Measurements from ENCODE around the gene DOK6.

Gene DOK6

DNA sequence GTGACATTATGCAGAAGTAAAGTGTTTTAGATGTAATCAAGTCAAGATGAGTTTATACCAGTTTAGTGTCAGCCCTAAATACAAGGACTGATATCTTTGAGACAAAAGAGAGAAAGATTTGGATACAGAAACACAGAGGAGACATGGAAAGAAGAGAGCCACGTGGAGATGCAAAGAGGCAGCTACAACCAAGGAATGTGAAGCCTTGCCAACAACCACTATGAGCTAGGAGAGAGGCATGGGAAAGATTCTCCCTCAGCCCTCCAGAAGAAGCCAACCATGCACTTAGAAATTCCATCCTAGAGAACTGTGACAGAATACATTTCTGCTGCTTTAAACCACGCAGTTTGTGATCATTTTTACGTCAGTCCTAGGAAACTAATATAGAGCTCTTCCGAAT lies 217.2 kb downstream of the DOK6 start:
- no peaks in the 10 kb centered on the region for H3K9me3 ChIP-seq (ENCODE audit: control insufficient read depth, insufficient read depth, low read length)
- no peaks in the 10 kb centered on the region for H3K27me3 ChIP-seq (ENCODE audit: control insufficient read depth, insufficient read depth, low read length)
- H3K4me1 ChIP-seq (ENCODE audit: control insufficient read depth, insufficient read depth, low read length), result no peaks in the 10 kb centered on the region
- no peak overlapping the region for H3K27ac ChIP-seq (ENCODE audit: low read depth, low read length)
- H3K9ac ChIP-seq (ENCODE audit: low read depth, low read length), result no peak overlapping the region
- H3K4me3 ChIP-seq (ENCODE audit: low read depth, low read length), result no peak overlapping the region
- no peaks in the 10 kb centered on the region for H3K36me3 ChIP-seq (ENCODE audit: control insufficient read depth, insufficient read depth, low read length)

DNA sequence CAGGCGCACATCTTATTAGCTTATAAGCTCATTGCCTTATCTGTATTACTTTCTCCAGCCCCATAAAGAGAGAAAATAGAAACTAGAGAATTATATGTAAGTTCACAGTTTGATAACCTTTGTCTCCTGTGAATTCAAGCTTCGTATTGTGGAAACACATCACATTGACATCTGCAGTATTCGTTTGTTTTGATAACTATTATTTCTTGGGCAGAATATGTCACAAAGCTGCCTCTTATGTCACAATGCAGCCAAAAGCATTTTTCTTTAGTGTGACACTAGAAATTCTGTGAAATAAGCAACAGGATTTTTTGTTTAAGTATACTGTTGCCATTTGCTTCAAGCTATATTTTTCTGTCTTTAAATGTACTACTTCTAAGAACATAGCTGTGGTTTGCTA lies 221.5 kb downstream of the DOK6 start:
- Histone ChIP-seq H3K27me3 (ENCODE audit: control insufficient read depth, insufficient read depth, low read length) (no peaks in the 10 kb centered on the region), H3K4me1 (ENCODE audit: control insufficient read depth, insufficient read depth, low read length) (no peaks in the 10 kb centered on the region), H3K36me3 (ENCODE audit: control insufficient read depth, insufficient read depth, low read length) (no peaks in the 10 kb centered on the region), H3K9me3 (ENCODE audit: control insufficient read depth, insufficient read depth, low read length) (no peaks in the 10 kb centered on the region), H3K27ac (ENCODE audit: low read depth, low read length) (no peak overlapping the region), H3K9ac (ENCODE audit: low read depth, low read length) (no peak overlapping the region), H3K4me3 (ENCODE audit: low read depth, low read length) (no peak overlapping the region)

DNA sequence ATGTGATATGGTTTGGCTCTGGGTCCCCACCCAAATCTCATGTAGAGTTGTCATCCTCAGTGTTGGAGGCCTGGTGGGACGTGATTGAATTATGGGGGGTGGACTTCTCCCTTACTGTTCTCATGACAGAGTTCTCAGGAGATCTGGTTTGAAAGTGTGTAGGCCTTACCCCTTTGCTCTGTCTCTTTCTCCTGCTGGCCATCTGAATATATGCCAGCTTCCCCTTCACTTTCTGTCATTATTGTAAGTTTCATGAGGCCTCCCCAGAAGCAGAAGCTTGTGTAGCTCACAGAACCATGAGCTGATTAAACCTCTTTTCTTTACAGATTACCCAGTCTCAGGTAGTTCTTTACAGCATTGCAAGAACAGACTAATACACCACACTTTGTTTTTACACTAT lies 222.3 kb downstream of the DOK6 start:
- Histone ChIP-seq H3K4me1 (ENCODE audit: control insufficient read depth, insufficient read depth, low read length) (no peaks in the 10 kb centered on the region), H3K4me3 (ENCODE audit: low read depth, low read length) (no peak overlapping the region), H3K9ac (ENCODE audit: low read depth, low read length) (no peak overlapping the region), H3K36me3 (ENCODE audit: control insufficient read depth, insufficient read depth, low read length) (no peaks in the 10 kb centered on the region), H3K27me3 (ENCODE audit: control insufficient read depth, insufficient read depth, low read length) (no peaks in the 10 kb centered on the region), H3K27ac (ENCODE audit: low read depth, low read length) (no peak overlapping the region), H3K9me3 (ENCODE audit: control insufficient read depth, insufficient read depth, low read length) (no peaks in the 10 kb centered on the region)

DNA sequence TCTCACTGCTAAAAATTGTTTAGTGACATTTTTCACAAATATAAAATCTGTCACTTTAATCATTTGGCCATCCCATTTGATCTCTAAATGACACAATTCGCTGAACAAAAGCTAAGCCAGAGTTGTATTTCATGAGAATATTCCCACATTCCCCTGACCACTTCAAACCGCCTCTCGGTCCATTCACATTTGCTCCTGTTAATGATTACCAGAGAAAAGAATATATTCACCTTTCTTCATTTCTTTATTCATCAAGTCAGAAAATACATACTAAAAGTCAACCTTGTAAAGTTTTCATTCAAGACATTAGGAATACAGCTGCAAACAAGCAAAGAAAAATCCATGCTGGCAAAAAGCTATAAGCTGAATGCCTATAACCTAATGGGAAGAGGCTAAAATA lies 225.5 kb downstream of the DOK6 start:
- Histone ChIP-seq H3K9ac (ENCODE audit: low read depth, low read length) (no peak overlapping the region), H3K4me3 (ENCODE audit: low read depth, low read length) (no peak overlapping the region), H3K27ac (ENCODE audit: low read depth, low read length) (no peak overlapping the region), H3K9me3 (ENCODE audit: control insufficient read depth, insufficient read depth, low read length) (no peaks in the 10 kb centered on the region), H3K36me3 (ENCODE audit: control insufficient read depth, insufficient read depth, low read length) (no peaks in the 10 kb centered on the region), H3K27me3 (ENCODE audit: control insufficient read depth, insufficient read depth, low read length) (no peaks in the 10 kb centered on the region), H3K4me1 (ENCODE audit: control insufficient read depth, insufficient read depth, low read length) (no peaks in the 10 kb centered on the region)

DNA sequence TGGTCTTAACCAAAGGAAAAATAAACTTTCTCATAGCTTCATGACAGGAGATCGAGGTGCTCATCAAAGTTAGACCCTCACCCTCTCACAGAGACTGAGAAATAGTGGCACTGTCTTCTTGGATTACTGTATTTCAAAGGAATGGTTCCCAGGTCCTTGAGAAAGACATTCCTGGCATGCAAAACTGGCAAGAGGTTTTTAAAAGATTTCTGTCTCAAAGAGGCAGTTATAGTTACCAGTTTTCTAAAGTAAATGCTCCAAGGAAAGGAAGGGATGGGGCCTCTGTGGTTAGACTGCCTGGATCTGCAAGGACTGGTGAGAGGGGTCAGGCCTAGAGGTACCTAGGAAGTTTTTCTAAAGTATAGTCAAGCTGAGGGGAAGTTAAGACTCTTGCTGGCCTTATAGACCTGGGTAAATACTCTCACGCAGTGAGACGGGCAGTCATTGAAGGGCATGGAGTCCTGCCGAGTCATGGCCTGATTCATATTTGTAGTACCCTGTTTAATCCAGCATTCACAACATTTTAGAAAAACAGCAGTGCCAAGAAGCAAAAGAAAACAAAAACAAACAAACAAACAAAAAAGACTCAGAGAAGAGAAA lies 226.1 kb downstream of the DOK6 start:
- no peak overlapping the region for H3K27ac ChIP-seq (ENCODE audit: low read depth, low read length)
- no peaks in the 10 kb centered on the region for H3K36me3 ChIP-seq (ENCODE audit: control insufficient read depth, insufficient read depth, low read length)
- H3K9ac ChIP-seq (ENCODE audit: low read depth, low read length), result no peak overlapping the region
- H3K9me3 ChIP-seq (ENCODE audit: control insufficient read depth, insufficient read depth, low read length), result no peaks in the 10 kb centered on the region
- H3K27me3 ChIP-seq (ENCODE audit: control insufficient read depth, insufficient read depth, low read length), result no peaks in the 10 kb centered on the region
- no peaks in the 10 kb centered on the region for H3K4me1 ChIP-seq (ENCODE audit: control insufficient read depth, insufficient read depth, low read length)
- no peak overlapping the region for H3K4me3 ChIP-seq (ENCODE audit: low read depth, low read length)

DNA sequence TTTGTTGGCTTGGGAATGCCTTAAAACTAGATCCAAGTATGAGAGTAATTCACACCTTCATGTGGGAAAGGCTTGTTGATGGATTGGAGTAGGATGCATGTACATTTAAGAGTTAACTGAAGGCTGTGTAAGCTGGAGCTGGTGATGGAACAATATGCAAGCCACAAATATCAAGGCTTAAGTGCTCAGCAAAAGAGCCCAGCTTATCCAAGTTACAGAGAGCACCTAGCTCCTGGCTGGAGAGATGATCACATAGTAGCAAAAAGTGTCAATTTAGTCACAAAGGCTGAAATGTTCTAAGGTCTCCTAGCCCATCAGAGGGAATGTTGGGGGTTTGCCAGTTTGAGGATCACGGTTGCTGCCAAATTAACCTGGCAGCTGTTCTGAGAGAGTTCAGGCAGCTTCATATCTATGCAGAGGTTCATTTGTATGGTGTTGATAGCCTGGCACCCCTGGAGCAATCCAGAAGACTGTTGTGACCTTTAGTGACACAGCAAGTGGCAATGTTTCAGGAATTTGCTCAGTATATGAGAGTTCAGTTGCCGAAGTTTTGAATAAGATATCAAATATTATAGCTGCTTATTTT lies 228.2 kb downstream of the DOK6 start:
- Histone ChIP-seq H3K36me3 (ENCODE audit: control insufficient read depth, insufficient read depth, low read length) (no peaks in the 10 kb centered on the region), H3K27me3 (ENCODE audit: control insufficient read depth, insufficient read depth, low read length) (no peaks in the 10 kb centered on the region), H3K4me3 (ENCODE audit: low read depth, low read length) (no peak overlapping the region), H3K9ac (ENCODE audit: low read depth, low read length) (no peak overlapping the region), H3K27ac (ENCODE audit: low read depth, low read length) (no peak overlapping the region), H3K4me1 (ENCODE audit: control insufficient read depth, insufficient read depth, low read length) (no peaks in the 10 kb centered on the region), H3K9me3 (ENCODE audit: control insufficient read depth, insufficient read depth, low read length) (no peaks in the 10 kb centered on the region)

DNA sequence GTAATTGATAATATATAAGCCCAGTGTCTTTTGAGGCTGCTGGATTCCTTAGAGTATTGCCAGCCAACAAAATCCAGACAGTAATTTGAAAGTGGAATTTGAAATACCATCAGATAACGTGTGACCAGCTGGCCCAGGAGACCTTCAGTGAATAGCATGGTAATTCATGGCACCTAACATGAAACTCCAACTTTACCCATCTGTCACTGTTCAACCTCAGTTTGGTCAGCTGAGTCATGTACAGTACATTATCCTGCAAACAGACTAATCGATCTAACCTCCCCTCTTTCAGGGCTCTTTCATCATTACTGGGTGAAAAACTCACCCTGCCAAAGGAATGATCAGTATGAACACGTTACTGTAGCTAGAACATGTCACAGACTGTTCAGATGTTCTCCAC lies 230.6 kb downstream of the DOK6 start:
- H3K36me3 ChIP-seq (ENCODE audit: control insufficient read depth, insufficient read depth, low read length), result no peaks in the 10 kb centered on the region
- H3K27ac ChIP-seq (ENCODE audit: low read depth, low read length), result no peak overlapping the region
- no peaks in the 10 kb centered on the region for H3K4me1 ChIP-seq (ENCODE audit: control insufficient read depth, insufficient read depth, low read length)
- no peaks in the 10 kb centered on the region for H3K27me3 ChIP-seq (ENCODE audit: control insufficient read depth, insufficient read depth, low read length)
- H3K4me3 ChIP-seq (ENCODE audit: low read depth, low read length), result no peak overlapping the region
- no peaks in the 10 kb centered on the region for H3K9me3 ChIP-seq (ENCODE audit: control insufficient read depth, insufficient read depth, low read length)
- no peak overlapping the region for H3K9ac ChIP-seq (ENCODE audit: low read depth, low read length)

DNA sequence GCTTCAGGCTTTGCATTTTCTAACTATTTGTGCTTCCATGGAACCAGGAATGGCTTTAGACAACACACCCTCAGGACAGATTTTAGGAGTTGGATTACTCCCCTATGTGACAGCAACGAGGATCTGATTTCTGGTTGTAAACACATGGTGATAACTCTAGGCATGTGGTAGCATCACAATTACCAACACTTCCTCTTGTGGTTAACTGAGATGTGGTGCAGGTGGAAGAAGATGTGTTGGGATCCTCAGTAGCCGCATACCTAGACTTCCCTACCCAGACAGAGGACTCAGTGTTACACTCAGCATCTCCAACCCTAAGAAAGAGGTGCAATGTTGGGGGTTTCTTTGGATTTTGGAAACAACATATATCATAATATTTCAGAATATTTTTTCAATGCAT lies 234.8 kb downstream of the DOK6 start:
- Histone ChIP-seq H3K27me3 (ENCODE audit: control insufficient read depth, insufficient read depth, low read length) (no peaks in the 10 kb centered on the region), H3K9ac (ENCODE audit: low read depth, low read length) (no peak overlapping the region), H3K4me3 (ENCODE audit: low read depth, low read length) (no peak overlapping the region), H3K27ac (ENCODE audit: low read depth, low read length) (no peak overlapping the region), H3K9me3 (ENCODE audit: control insufficient read depth, insufficient read depth, low read length) (no peaks in the 10 kb centered on the region), H3K4me1 (ENCODE audit: control insufficient read depth, insufficient read depth, low read length) (0 out of 2 replicates have a peak, but pooled peaks cover 5% of the 10 kb centered on the region), H3K36me3 (ENCODE audit: control insufficient read depth, insufficient read depth, low read length) (no peaks in the 10 kb centered on the region)

DNA sequence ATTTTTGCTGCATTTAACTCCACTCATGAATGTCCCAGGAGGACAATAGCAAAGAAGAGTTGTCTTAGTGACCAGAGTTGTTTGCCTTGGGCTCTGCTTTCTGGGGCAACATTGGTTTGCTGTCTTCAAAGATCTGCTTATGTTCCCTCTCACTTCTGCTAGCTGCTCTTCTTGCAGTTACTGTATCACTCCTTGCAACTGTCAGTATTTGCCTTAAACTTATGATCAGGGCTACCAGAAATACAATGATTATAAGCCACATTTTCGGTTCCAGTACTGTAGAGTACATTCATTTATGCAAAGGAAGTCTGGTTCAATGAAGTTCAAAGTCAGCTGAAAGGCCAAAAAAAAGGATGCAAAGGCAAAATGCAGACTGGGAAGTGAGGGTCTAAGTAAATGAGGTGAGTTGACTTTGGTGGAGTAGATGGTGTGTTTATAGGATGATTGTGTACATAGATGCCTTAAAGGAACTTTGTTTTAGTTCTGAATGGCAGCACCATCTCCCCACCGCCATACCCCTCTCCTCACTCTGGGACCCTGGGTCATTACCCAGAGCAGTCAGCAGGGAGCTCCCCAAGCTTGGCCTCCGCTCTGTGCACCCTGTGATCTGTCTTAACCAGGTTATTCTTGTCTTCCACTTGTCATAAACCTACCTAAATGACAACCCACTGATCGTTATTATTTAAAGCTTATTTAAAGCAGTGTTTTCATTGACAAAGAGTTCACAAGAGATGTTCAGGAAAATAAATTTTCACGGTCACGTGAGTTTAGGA lies 236.0 kb downstream of the DOK6 start:
- H3K27ac ChIP-seq (ENCODE audit: low read depth, low read length), result no peak overlapping the region
- H3K9ac ChIP-seq (ENCODE audit: low read depth, low read length), result no peak overlapping the region
- no peaks in the 10 kb centered on the region for H3K9me3 ChIP-seq (ENCODE audit: control insufficient read depth, insufficient read depth, low read length)
- H3K4me1 ChIP-seq (ENCODE audit: control insufficient read depth, insufficient read depth, low read length), result 0 out of 2 replicates have a peak, but pooled peaks cover 5% of the 10 kb centered on the region
- no peaks in the 10 kb centered on the region for H3K27me3 ChIP-seq (ENCODE audit: control insufficient read depth, insufficient read depth, low read length)
- no peaks in the 10 kb centered on the region for H3K36me3 ChIP-seq (ENCODE audit: control insufficient read depth, insufficient read depth, low read length)
- no peak overlapping the region for H3K4me3 ChIP-seq (ENCODE audit: low read depth, low read length)

DNA sequence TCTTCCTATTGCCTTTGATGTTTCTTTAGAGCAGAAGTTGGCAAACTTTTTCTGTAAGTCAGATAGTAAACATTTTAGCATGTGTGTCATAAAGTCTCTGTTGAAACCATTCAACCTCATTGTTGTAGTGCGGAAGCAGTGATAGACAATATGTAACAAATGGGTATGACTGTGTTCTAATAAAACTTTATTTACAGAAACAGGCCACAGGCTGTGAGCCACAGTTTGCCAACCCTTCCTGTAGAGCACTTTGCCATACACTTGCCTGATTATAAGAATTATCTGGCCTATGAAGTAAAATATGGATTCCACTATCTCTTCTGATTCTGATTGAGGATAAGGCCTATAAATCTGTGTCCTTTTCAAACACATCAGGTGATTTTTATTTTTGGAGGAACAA lies 237.4 kb downstream of the DOK6 start:
- Histone ChIP-seq H3K4me1 (ENCODE audit: control insufficient read depth, insufficient read depth, low read length) (0 out of 2 replicates have a peak, but pooled peaks cover 5% of the 10 kb centered on the region), H3K36me3 (ENCODE audit: control insufficient read depth, insufficient read depth, low read length) (no peaks in the 10 kb centered on the region), H3K27me3 (ENCODE audit: control insufficient read depth, insufficient read depth, low read length) (no peaks in the 10 kb centered on the region), H3K4me3 (ENCODE audit: low read depth, low read length) (no peak overlapping the region), H3K9me3 (ENCODE audit: control insufficient read depth, insufficient read depth, low read length) (no peaks in the 10 kb centered on the region), H3K27ac (ENCODE audit: low read depth, low read length) (no peak overlapping the region), H3K9ac (ENCODE audit: low read depth, low read length) (no peak overlapping the region)

DNA sequence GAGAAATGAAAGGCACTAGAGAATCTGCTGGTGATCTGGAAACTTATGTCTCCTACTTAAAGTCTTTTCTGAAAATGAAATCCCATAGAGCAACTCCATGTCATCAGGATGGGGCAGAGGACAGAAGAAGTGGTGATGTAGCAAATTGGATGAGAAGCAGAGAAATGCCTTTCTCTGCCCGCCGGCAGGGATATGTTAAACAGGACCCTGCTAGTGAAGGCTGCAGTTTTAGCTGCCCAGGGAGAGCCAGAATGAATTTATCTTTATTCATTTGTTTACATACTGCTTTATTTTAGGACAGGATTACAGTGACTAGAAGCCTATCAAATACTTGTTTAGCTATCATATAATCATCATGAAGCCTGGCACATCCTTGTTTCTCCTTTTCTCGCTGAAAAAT lies 247.0 kb downstream of the DOK6 start:
- H3K27me3 ChIP-seq (ENCODE audit: control insufficient read depth, insufficient read depth, low read length), result no peaks in the 10 kb centered on the region

More for the DNA sequence above, 247.0 kb downstream of the DOK6 start:
- H3K4me3 ChIP-seq (ENCODE audit: low read depth, low read length), result no peak overlapping the region
- no peak overlapping the region for H3K27ac ChIP-seq (ENCODE audit: low read depth, low read length)
- H3K9ac ChIP-seq (ENCODE audit: low read depth, low read length), result no peak overlapping the region
- no peaks in the 10 kb centered on the region for H3K4me1 ChIP-seq (ENCODE audit: control insufficient read depth, insufficient read depth, low read length)
- no peaks in the 10 kb centered on the region for H3K9me3 ChIP-seq (ENCODE audit: control insufficient read depth, insufficient read depth, low read length)
- H3K36me3 ChIP-seq (ENCODE audit: control insufficient read depth, insufficient read depth, low read length), result no peaks in the 10 kb centered on the region
